ENCODE results near the gene USP37.
A peak's percentile ranks its signal among the peaks of the same experiment; 100 is the strongest.

Gene USP37

GRCh38 chr2:218429911-218430692 lies 138.0 kb downstream of the USP37 start:
- no peak for DNase-seq (ENCODE audit: low read depth)

DNA sequence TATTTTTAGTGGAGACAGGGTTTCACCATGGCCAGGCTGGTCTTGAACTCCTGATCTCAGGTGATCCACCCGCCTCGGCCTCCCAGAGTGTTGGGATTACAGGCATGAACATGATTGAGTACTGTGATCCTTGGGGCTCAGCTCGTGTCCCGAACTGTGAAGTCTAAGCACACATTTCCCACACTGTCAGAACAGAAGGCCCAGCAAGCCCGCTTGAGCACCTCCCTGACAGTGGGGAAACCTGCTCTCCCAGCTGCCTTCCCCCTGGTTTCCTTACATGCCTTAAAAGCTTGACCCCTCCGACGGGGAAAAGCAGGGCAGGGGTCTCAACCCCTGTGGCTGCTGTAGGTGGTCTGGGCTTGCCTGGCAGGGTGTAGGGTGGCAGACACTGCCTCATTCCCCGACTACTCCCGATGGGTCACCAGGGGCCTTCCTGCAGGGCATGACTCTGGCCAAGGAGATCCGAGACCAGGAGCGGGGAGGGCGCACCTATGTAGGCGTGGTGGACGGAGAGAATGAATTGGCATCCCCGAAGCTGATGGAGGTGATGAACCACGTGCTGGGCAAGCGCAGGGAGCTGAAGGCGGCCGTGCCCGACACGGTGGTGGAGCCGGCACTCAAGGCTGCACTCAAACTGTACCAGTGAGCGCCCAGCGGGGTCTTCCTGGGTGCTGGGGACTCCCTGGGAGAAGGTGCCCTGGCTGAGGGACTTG lies 139.1 kb downstream of the USP37 start:
- DNase-seq (ENCODE audit: low read depth), result no peak

DNA sequence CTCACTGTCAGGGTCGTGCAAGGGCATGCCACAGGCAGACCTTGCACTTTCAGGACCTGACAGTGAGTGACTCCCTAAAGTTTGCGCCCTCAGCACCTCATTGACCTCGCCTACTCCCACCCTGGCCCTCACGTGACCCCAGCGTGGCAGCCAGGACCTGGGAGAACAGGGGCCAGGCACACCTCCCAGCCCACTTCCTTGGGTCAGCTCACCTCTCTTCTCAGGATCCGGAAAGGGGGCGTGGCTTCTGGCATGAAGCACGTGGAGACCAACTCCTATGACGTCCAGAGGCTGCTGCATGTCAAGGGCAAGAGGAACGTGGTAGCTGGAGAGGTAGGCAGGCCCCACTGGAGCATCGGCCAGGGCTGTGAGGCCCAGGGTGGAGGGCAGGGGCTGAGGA lies 140.4 kb downstream of the USP37 start:
- DNase-seq (ENCODE audit: low read depth), result no peak

- DNase-seq (ENCODE audit: low read depth), result no peak
Measured at GRCh38 chr2:218425531-218425930, 142.6 kb downstream of the USP37 start.

DNA sequence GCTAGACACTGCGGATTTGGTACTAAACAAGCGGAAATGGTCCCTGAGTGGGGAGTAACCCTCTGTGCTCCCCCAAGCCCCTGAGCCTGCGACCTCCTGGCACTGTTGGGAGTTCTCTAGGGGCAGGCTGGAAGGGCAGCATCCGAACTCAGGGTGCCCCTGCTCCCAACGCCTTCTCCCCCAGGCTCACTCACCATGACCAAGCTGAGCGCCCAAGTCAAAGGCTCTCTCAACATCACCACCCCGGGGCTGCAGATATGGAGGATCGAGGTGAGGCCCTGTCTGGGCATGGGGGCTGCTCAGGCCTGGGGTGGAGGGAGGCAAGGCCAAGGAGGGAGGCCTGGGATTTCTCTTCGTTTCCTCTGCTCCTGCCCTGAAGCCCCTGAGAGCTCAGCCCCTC lies 144.6 kb downstream of the USP37 start:
- no peak for DNase-seq (ENCODE audit: low read depth)

DNA sequence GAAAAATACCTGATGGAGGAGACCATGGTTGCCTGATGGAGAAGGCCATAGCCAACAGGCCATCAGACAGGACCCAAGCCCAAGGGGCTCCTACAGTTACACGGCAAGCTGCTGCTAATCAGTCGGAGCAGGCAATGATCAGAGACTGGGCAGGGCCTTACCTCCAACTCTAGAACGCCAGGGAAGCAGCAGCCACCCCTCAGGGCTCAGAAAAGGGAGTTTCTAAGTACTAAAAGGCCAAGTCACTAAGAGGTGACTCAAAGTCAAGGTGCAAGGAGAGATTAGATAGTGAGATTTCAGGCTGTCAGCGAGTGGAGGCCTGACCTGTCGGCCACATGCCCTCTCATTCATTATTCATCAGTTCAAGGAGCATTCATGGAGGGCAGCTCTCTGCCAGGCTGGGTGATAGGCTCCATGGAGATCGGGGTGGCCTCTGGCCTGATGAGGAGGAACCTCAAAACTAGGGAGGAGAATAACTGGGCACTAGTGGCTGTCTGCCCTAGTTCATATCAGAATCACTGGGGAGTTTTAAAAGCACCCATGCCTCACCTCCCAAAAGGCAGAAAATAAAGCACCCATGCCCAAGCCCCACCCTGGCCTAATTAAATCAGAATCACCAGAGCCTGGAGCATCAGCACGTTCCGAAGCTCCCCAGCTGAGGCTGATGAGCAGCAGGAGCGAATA lies 145.6 kb downstream of the USP37 start:
- DNase-seq (ENCODE audit: low read depth), result no peak

DNA sequence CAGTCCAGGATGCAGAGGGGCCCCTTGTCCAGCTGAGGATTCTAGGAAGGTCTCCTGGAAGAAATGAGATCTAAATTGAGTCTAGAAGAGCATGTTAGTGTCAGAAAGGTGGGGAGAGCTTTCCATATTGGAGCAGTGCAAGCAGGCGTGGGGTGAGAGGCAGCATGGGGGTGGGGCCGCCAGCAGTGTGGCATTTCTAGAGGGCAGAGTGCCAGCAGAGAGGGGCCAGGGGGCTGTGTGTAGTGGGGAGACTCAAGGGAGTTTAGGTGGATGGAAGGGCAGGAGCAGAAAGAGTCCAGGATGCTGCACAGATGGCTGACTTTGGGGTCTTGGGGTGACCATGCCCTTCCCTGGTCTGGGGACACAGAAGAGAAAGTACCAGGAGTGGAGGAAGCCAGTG lies 147.1 kb downstream of the USP37 start:
- DNase-seq (ENCODE audit: low read depth), result no peak

DNA sequence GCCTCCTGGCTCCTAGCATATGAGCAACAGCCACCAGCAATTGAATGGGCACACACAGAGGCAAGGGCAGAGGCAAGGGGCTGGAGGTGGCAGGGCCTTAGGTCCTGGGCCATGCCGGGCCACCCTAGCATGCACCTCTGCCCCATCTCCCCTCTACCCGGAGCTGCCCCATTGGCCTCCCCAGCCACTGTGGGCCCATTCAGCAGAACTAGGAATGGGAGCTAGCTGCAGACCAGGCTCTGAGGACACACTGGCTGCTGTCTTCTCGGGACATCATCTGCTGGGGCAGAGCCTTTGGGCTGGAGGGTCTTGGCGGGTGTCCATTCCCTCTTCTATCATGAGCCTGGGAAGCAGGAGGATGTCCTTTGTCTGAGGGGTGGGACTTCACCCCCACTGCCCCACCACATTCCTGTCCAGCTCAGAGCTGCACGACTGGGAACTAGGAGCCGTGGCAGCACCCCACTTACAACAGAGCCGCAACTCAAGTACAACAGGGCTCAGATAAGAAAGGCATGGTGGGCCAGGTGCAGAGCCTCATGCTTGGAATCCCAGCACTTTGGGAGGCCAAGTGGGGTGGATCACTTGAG lies 148.4 kb downstream of the USP37 start:
- DNase-seq (ENCODE audit: low read depth), result no peak

GRCh38 chr2:218418717-218419458 lies 149.3 kb downstream of the USP37 start, which contains the start of gene VIL1:
Gene VIL1, plus strand, starts transcription at chr2:218419123. Its CDS starts 4,656 bp downstream, at chr2:218423779.
- DNase-seq (ENCODE audit: low read depth), result no peak

DNA sequence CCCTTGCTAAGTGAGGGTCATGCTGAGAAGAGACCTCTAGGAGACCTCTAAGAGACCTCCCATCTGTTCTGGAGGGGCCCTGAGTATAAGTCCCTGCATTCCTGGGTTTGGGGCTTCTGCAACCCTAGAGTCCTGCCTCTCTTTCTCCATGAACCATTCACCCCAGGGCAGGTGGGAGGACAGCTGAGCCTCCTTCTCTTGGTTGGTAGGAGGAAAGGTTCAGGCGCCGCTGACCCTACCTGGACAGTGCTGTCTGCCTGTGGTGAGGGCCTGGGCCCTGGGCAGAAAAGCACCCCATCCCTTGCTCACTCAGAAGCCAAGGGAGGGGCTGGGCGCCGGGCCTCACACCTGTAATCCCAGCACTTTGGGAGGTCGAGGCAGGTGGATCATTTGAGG lies 149.8 kb downstream of the USP37 start:
- DNase-seq (ENCODE audit: low read depth), result no peak

- no peak for DNase-seq (ENCODE audit: low read depth)
Measured at GRCh38 chr2:218407717-218408116, 160.4 kb downstream of the USP37 start.

DNA sequence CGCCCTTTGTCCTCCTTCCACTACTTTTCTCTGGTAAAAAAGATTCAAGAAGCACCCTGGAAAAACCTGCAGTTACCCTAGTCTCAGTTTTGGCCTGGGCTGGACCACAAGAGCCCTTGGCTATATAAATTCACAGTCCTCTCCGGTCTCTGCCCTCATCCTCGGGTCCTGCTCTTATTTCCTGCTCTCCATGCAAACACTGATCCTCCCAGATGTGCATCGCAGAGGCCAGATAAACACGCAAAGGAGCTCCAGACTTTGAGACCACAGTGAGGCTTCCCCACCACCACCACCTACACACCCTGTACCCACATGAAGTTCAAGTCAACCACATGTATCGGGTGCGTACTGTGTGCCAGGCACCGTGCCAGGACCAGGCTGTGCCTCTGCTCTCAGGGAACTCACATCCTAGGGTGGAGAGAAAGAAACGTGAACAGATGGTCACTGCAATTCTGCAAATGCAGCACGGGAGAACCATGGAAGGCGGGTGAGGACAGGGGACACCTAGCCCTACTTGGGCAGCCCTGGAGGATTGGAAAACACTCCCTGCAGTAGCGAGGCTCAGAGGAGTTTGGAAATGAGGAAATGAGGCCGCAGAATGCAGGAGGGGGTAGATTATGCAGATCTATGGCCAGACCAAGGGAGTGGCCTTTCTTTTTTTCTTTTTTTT lies 161.1 kb downstream of the USP37 start:
- DNase-seq (ENCODE audit: low read depth), result peak; percentile 39

- peak; percentile 89 for DNase-seq (ENCODE audit: low read depth)
Measured at GRCh38 chr2:218406209-218406948, 161.8 kb downstream of the USP37 start.

DNA sequence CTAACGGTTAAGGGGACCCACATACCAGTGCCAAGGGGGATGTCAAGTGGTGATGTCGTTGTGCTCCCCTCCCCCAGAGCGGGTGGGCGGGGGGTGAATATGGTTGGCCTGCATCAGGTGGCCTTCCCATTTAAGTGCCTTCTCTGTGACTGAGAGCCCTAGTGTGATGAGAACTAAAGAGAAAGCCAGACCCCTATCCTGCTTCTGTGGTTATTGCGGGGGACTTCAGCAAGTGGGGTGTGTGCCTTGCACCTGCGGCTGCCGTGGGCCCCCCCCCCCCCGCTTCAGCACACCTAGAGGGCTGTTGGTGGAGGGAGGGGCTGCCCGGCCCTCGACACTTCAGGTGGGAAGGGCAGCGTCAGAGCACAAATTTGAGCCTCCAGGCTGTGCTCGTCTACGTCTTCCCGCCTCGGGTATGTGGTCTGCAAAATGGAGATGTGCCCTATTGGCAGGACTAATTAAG lies 162.4 kb downstream of the USP37 start:
- DNase-seq (ENCODE audit: low read depth), result no peak

DNA sequence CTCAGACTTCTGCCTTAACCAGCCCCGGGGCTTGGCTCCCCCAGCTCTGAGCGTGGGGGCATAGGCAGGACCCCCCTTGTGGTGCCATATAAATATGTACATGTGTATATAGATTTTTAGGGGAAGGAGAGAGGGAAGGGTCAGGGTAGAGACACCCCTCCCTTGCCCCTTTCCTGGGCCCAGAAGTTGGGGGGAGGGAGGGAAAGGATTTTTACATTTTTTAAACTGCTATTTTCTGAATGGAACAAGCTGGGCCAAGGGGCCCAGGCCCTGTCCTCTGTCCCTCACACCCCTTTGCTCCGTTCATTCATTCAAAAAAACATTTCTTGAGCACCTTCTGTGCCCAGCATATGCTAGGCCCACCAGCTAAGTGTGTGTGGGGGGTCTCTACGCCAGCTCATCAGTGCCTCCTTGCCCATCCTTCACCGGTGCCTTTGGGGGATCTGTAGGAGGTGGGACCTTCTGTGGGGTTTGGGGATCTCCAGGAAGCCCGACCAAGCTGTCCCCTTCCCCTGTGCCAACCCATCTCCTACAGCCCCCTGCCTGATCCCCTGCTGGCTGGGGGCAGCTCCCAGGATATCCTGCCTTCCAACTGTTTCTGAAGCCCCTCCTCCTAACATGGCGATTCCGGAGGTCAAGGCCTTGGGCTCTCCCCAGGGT lies 162.9 kb downstream of the USP37 start:
- DNase-seq (ENCODE audit: low read depth), result no peak

GRCh38 chr2:218404351-218405085 lies 163.6 kb downstream of the USP37 start:
- DNase-seq (ENCODE audit: low read depth), result no peak

- DNase-seq (ENCODE audit: low read depth), result no peak
Measured at GRCh38 chr2:218403810-218404209, 164.3 kb downstream of the USP37 start.

DNA sequence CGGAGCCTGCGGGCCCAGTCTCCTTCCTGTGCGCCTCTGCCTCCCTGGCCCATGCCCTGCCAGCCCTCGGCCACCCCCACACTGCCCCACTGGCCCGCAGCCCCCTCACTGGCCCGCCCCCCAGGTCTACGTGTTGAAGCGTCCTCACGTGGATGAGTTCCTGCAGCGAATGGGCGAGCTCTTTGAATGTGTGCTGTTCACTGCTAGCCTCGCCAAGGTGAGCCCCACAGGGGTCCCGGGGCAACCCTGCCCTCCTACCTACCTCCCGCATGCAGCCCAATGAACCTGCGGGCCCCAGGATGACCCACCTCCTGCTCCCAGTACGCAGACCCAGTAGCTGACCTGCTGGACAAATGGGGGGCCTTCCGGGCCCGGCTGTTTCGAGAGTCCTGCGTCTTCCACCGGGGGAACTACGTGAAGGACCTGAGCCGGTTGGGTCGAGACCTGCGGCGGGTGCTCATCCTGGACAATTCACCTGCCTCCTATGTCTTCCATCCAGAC lies 165.2 kb downstream of the USP37 start:
- no peak for DNase-seq (ENCODE audit: low read depth)

- no peak for DNase-seq (ENCODE audit: low read depth)
Measured at GRCh38 chr2:218402491-218402901, 165.7 kb downstream of the USP37 start.

Data from GM04504 (cell line).